GM18519 (cell line): Measurements from ENCODE around the gene GUCY1B1.

ENCODE experiments used
- ATAC-seq: cut with Tn5 transposase; IDR thresholded peaks from one replicate; pipeline ENCODE4 v1.9.1; 2021; ENCODE audit warnings: mild to moderate bottlenecking, moderate library complexity; ENCODE audit not compliant: unreplicated experiment, low FRiP score

The GUCY1B1 gene

GRCh38 chr4:155758481-155759371 is at the start of gene GUCY1B1:
Gene GUCY1B1, plus strand, starts transcription at chr4:155759021. Its CDS starts 120 bp downstream, at chr4:155759141.
- peak; percentile 97 for ATAC-seq

GRCh38 chr4:155709918-155710317 is 48.9 kb upstream of the GUCY1B1 start:
- no peak for ATAC-seq

GRCh38 chr4:155711556-155711955 is 47.3 kb upstream of the GUCY1B1 start:
- ATAC-seq = no peak

GRCh38 chr4:155712846-155713245 is 46.0 kb upstream of the GUCY1B1 start:
- ATAC-seq = no peak

- no peak for ATAC-seq
Observed at GRCh38 chr4:155713911-155714310, 44.9 kb upstream of the GUCY1B1 start.

- no peak for ATAC-seq
Observed at GRCh38 chr4:155722336-155722735, 36.5 kb upstream of the GUCY1B1 start.

- ATAC-seq = no peak
Observed at GRCh38 chr4:155722816-155723499, 35.9 kb upstream of the GUCY1B1 start.

- ATAC-seq = no peak
Observed at GRCh38 chr4:155724731-155725130, 34.1 kb upstream of the GUCY1B1 start.

- no peak for ATAC-seq
Observed at GRCh38 chr4:155734065-155734464, 24.8 kb upstream of the GUCY1B1 start.

- ATAC-seq = no peak
Observed at GRCh38 chr4:155734951-155735350, 23.9 kb upstream of the GUCY1B1 start.

GRCh38 chr4:155735496-155735895 is 23.3 kb upstream of the GUCY1B1 start:
- no peak for ATAC-seq

- no peak for ATAC-seq
Observed at GRCh38 chr4:155738548-155738947, 20.3 kb upstream of the GUCY1B1 start.

- no peak for ATAC-seq
Observed at GRCh38 chr4:155741546-155741945, 17.3 kb upstream of the GUCY1B1 start.

GRCh38 chr4:155742310-155743015 is 16.4 kb upstream of the GUCY1B1 start:
- ATAC-seq = no peak

GRCh38 chr4:155745984-155746383 is 12.8 kb upstream of the GUCY1B1 start:
- no peak for ATAC-seq

- no peak for ATAC-seq
Observed at GRCh38 chr4:155748039-155748438, 10.8 kb upstream of the GUCY1B1 start.

GRCh38 chr4:155749041-155749440 is 9.8 kb upstream of the GUCY1B1 start:
- ATAC-seq = no peak

- no peak for ATAC-seq
Observed at GRCh38 chr4:155751569-155751968, 7.3 kb upstream of the GUCY1B1 start.

- ATAC-seq = no peak
Observed at GRCh38 chr4:155757745-155758265, 1.0 kb upstream of the GUCY1B1 start.

GRCh38 chr4:155759372-155760252 is 791 bp downstream of the GUCY1B1 start:
- no peak for ATAC-seq
